ENCODE measurements around the gene EGR2. TPM values are rescaled to one million over a fixed set of nuclear protein-coding genes. Genes with fewer than 3 reads are reported as not detected.

Gene EGR2
- total and polyA plus RNA-seq, 10 of the 15 experiments (the other 5 are each of a cell fraction or from before 2014, with no cell fraction given): 8.3 to 56.5 (median 16.2) TPM

- no peak for TF ChIP-seq BACH1 (IDR thresholded peaks at IDR 0.05; ENCODE audit: borderline replicate concordance)
- TF ChIP-seq, protein P1, sequence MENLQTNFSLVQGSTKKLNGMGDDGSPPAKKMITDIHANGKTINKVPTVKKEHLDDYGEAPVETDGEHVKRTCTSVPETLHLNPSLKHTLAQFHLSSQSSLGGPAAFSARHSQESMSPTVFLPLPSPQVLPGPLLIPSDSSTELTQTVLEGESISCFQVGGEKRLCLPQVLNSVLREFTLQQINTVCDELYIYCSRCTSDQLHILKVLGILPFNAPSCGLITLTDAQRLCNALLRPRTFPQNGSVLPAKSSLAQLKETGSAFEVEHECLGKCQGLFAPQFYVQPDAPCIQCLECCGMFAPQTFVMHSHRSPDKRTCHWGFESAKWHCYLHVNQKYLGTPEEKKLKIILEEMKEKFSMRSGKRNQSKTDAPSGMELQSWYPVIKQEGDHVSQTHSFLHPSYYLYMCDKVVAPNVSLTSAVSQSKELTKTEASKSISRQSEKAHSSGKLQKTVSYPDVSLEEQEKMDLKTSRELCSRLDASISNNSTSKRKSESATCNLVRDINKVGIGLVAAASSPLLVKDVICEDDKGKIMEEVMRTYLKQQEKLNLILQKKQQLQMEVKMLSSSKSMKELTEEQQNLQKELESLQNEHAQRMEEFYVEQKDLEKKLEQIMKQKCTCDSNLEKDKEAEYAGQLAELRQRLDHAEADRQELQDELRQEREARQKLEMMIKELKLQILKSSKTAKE (IDR thresholded peaks at IDR 0.05; ENCODE audit: low read depth, poor library complexity, severe bottlenecking): no peak
- TF ChIP-seq SPI1 (IDR thresholded peaks at IDR 0.05; ENCODE audit: borderline replicate concordance, insufficient read depth, low read depth, low read length): no peak
- no peak for TF ChIP-seq HSF1 (IDR thresholded peaks at IDR 0.05; ENCODE audit: low read depth, low read length)
- no peak for TF ChIP-seq HCFC1 (IDR thresholded peaks at IDR 0.05; ENCODE audit: low read length)
- no peak for TF ChIP-seq ZBTB11 (CRISPR knock-in tag; IDR thresholded peaks at IDR 0.05)
- TF ChIP-seq HDAC2 (IDR thresholded peaks at IDR 0.05): 0 out of 2 replicates have a peak, but pooled peaks have one; percentile 72
- peak; percentile 60; the same call in 1 of the 2 replicates for TF ChIP-seq GATAD2B (conservative IDR thresholded peaks at IDR 0.05; ENCODE audit: low read depth)
- no peak for TF ChIP-seq ZNF207 (IDR thresholded peaks at IDR 0.05; ENCODE audit: borderline replicate concordance)
- no peak for TF ChIP-seq NR2C2 (IDR thresholded peaks at IDR 0.05; ENCODE audit: borderline replicate concordance, control insufficient read depth, insufficient read length, low read depth)
- no peak for TF ChIP-seq POLR2AphosphoS5 (IDR thresholded peaks at IDR 0.05; ENCODE audit: low read length)
- no peak for TF ChIP-seq KLF5 (IDR thresholded peaks at IDR 0.05; ENCODE audit: partially characterized antibody)
- TF ChIP-seq ZBTB4 (CRISPR knock-in tag; IDR thresholded peaks at IDR 0.05): no peak
- TF ChIP-seq CBFB (IDR thresholded peaks at IDR 0.05; ENCODE audit: low read depth): no peak
- no peak for TF ChIP-seq SREBF1 (IDR thresholded peaks at IDR 0.05; ENCODE audit: low read length)
- TF ChIP-seq ZNF384 (IDR thresholded peaks at IDR 0.05; ENCODE audit: borderline replicate concordance, low read depth, low read length): no peak
- TF ChIP-seq BCL11A (IDR thresholded peaks at IDR 0.05; ENCODE audit: low read depth, low read length): no peak
- no peak for TF ChIP-seq ATF2 (IDR thresholded peaks at IDR 0.05; ENCODE audit: low read length)
- no peak for TF ChIP-seq SIN3A (IDR thresholded peaks at IDR 0.05; ENCODE audit: low read depth, low read length)
- TF ChIP-seq IRF4 (IDR thresholded peaks at IDR 0.05; ENCODE audit: low read depth, low read length): no peak
Measured at GRCh38 chr10:62818426-62819011, 2.4 kb upstream of the EGR2 start (continued).

All from GM12878 (cell line).